PFSK-1 (cell line): Measurements from ENCODE around the gene AGO4.

Experiments
- FOXP2 ChIP-seq: optimal IDR thresholded peaks from 2 replicates; pipeline ENCODE3; 2011; ENCODE audit warnings: borderline replicate concordance, control low read depth, inconsistent platforms; ENCODE audit not compliant: insufficient read depth; ENCODE audit errors: extremely low read length, extremely low read depth
- POLR2AphosphoS5 ChIP-seq: IDR thresholded peaks from 2 replicates; pipeline ENCODE4 v1.6.1; 2012; ENCODE audit warnings: low read depth, mild to moderate bottlenecking, control low read depth, low read length, moderate library complexity
- REST ChIP-seq, 2 experiments: IDR thresholded peaks; 2 replicates each; pipeline versions ENCODE4 v1.6.1 to v1.8.0; 2011 to 2012; ENCODE audit warnings: low read depth in 2 of 2, low read length in 2 of 2, control low read depth in 1 of 2, inconsistent platforms in 1 of 2, mild to moderate bottlenecking in 1 of 2, moderate library complexity in 1 of 2; ENCODE audit not compliant: insufficient read depth in 1 of 2
- SIN3A ChIP-seq: IDR thresholded peaks from 2 replicates; pipeline ENCODE4 v1.6.1; 2012; ENCODE audit warnings: mild to moderate bottlenecking, low read length, moderate library complexity, borderline replicate concordance; ENCODE audit not compliant: insufficient read depth
- TAF1 ChIP-seq: IDR thresholded peaks from 2 replicates; pipeline ENCODE4 v1.6.1; 2012; ENCODE audit warnings: low read length, control low read depth, borderline replicate concordance; ENCODE audit not compliant: insufficient read depth

Gene AGO4

GRCh38 chr1:35808450-35809113 is 766 bp downstream of the AGO4 start:
- TF ChIP-seq REST (IDR thresholded peaks at IDR 0.05; ENCODE audit: insufficient read depth in 1 of 2, low read depth in 2 of 2, low read length in 2 of 2): no peak
- TF ChIP-seq POLR2AphosphoS5: no peak
- TF ChIP-seq TAF1: no peak
- TF ChIP-seq SIN3A: no peak
- no peak for TF ChIP-seq FOXP2

- TF ChIP-seq REST (IDR thresholded peaks at IDR 0.05; ENCODE audit: insufficient read depth in 1 of 2, low read depth in 2 of 2, low read length in 2 of 2): no peak
- no peak for TF ChIP-seq POLR2AphosphoS5
- TF ChIP-seq TAF1: no peak
- TF ChIP-seq SIN3A: no peak
- TF ChIP-seq FOXP2: no peak
These were observed 1.6 kb downstream of the AGO4 start for GRCh38 chr1:35809114-35810095.

GRCh38 chr1:35810096-35810881 is 2.5 kb downstream of the AGO4 start:
- TF ChIP-seq REST (IDR thresholded peaks at IDR 0.05; ENCODE audit: insufficient read depth in 1 of 2, low read depth in 2 of 2, low read length in 2 of 2) (no peak), POLR2AphosphoS5 (no peak), FOXP2 (no peak), SIN3A (no peak), TAF1 (no peak)

DNA sequence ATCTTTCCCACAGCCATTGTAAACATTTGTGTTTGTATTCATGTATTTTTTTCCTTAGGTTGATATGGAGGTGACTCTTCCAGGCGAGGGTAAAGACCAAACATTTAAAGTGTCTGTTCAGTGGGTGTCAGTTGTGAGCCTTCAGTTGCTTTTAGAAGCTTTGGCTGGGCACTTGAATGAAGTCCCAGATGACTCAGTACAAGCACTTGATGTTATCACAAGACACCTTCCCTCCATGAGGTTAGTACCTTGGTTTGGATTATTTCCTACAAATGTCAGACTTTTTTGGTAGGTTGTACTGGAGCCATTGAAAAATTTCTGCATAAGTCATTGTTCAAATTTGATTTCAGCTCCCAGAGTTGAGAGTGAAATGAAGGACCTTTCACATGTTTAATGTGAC is 17.4 kb downstream of the AGO4 start:
- TF ChIP-seq TAF1 (no peak), POLR2AphosphoS5 (no peak), SIN3A (no peak), FOXP2 (no peak), REST (IDR thresholded peaks at IDR 0.05; ENCODE audit: insufficient read depth in 1 of 2, low read depth in 2 of 2, low read length in 2 of 2) (no peak)
